ENCODE data around the gene ZFP1. TPM values are rescaled to one million over a fixed set of nuclear protein-coding genes. Genes with fewer than 3 reads are reported as not detected.

The ZFP1 gene
- total and polyA plus RNA-seq, 11 donors: 3.1 to 10.7 (median 5.9) TPM

DNA sequence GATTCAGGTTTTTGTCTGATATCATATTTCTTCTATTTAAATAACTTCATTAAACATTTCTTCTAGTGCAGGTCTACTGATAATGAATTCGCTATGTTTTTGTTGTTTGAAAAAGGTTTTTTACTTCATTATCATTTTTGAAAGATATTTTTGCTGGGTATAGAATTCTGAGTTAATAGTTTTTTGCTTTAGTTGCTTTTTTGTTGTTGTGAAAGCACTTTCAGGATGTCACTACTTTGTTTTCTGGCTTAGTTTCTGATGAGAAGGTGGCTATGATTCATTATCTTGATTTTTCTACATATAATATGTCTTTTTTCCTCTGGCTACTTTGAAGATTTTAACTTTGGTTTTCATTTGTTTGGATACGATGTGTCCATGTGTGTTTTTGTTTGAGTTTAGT is 3.5 kb downstream of the ZFP1 start:
- H3K4me3 ChIP-seq: no peak overlapping the region
- H3K9me3 ChIP-seq: peaks cover 0 to 32% (median 16%) of the 10 kb centered on the region in 12 donors
- no peak for DNase-seq
- no peak for ATAC-seq
- intact Hi-C loops (cut with DNase I): no loop called here
- TF ChIP-seq, protein P1, sequence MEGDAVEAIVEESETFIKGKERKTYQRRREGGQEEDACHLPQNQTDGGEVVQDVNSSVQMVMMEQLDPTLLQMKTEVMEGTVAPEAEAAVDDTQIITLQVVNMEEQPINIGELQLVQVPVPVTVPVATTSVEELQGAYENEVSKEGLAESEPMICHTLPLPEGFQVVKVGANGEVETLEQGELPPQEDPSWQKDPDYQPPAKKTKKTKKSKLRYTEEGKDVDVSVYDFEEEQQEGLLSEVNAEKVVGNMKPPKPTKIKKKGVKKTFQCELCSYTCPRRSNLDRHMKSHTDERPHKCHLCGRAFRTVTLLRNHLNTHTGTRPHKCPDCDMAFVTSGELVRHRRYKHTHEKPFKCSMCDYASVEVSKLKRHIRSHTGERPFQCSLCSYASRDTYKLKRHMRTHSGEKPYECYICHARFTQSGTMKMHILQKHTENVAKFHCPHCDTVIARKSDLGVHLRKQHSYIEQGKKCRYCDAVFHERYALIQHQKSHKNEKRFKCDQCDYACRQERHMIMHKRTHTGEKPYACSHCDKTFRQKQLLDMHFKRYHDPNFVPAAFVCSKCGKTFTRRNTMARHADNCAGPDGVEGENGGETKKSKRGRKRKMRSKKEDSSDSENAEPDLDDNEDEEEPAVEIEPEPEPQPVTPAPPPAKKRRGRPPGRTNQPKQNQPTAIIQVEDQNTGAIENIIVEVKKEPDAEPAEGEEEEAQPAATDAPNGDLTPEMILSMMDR (IDR thresholded peaks at IDR 0.05): no peak
- TF ChIP-seq POLR2A (IDR thresholded peaks at IDR 0.05): no peak
- no peaks in the 10 kb centered on the region for H3K27me3 ChIP-seq
- H3K4me1 ChIP-seq: peaks cover 0 to 11% (median 5%) of the 10 kb centered on the region in 12 donors
- peaks cover 0 to 47% (median 14%) of the 10 kb centered on the region in 9 donors for H3K36me3 ChIP-seq
- H3K27ac ChIP-seq: no peak overlapping the region
- WGBS, 4 donors: 48 to 73% (median 49%) methylated on average over 2 of the region's 2 CpGs

DNA sequence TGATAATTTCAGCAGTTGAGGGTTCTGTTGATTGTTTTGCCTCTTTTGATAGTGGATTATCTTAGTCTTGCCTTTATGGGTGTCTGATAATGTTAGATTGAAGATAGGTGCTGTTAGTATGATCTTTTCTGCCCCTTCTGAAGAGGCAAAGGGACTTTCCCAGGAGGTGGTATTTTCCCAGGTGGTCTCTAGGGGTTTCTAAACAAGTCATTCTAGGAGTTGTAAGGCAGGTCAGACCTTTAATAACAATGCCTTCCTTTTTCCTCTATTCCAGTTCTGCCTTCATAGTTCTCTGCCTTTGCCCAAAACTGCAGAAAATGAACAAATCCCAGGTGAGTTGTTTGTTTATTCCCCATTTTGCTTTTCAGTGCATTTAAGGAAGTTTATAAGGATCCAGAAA is 4.3 kb downstream of the ZFP1 start:
- intact Hi-C loops (cut with DNase I): no loop called here

DNA sequence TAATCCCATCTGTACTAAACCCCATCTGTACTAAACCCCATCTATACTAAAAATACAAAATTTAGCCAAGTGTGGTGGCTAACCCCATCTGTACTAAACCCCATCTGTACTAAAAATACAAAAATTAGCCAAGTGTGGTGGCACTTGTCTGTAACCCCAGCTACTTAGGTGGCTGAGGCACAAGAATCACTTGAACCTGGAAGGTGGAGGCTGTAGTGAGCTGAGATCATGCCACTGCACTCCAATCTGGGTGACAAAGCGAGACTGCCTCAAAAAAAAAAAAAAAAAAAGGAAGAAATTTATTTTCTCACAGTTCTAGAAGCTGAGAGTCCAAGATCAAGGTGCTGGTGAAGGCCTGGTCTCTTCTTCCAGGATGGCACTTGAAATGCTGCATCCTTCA is 12.1 kb downstream of the ZFP1 start:
- Histone ChIP-seq H3K9me3 (peaks cover 0 to 6% (median 0%) of the 10 kb centered on the region in 12 donors), H3K36me3 (peaks cover 0 to 37% (median 17%) of the 10 kb centered on the region in 9 donors), H3K27me3 (no peaks in the 10 kb centered on the region), H3K4me3 (no peak overlapping the region), H3K27ac (no peak overlapping the region), H3K4me1 (no peaks in the 10 kb centered on the region)
- DNase-seq (no peak), ATAC-seq (no peak)
- intact Hi-C loops (cut with DNase I): no loop called here
- 91 to 100% (median 96%) methylated on average over 1 of the region's 1 CpG for WGBS, 4 donors
- TF ChIP-seq, protein P1 (IDR thresholded peaks at IDR 0.05): no peak
- no peak for TF ChIP-seq POLR2A (IDR thresholded peaks at IDR 0.05)

More for the DNA sequence above, 4.3 kb downstream of the ZFP1 start:
- Histone ChIP-seq H3K9me3 (peaks cover 0 to 32% (median 16%) of the 10 kb centered on the region in 12 donors), H3K4me3 (no peak overlapping the region), H3K4me1 (peaks cover 0 to 11% (median 5%) of the 10 kb centered on the region in 12 donors), H3K36me3 (peaks cover 0 to 47% (median 14%) of the 10 kb centered on the region in 9 donors), H3K27ac (no peak overlapping the region), H3K27me3 (no peaks in the 10 kb centered on the region)
- DNase-seq (no peak), ATAC-seq (no peak)
- no peak for TF ChIP-seq POLR2A (IDR thresholded peaks at IDR 0.05)
- TF ChIP-seq, protein P1 (IDR thresholded peaks at IDR 0.05): no peak

DNA sequence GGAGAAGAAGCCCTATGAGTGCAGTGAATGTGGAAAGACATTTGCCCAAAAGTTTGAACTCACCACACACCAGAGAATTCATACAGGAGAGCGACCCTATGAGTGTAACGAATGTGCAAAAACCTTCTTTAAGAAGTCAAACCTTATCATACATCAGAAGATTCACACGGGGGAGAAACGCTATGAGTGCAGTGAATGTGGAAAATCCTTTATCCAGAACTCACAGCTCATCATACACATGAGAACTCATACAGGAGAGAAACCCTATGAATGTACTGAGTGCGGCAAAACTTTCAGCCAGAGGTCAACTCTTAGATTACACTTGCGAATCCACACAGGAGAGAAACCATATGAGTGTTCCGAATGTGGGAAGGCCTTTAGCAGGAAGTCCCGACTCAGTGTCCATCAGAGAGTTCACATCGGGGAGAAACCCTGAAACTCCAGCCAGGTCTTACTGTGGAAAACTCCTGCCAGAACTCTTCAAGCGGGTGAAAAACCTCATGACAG is 21.6 kb downstream of the ZFP1 start:
- peaks cover 7 to 68% (median 47%) of the 10 kb centered on the region in 9 donors for H3K36me3 ChIP-seq
- WGBS, 4 donors: 89 to 99% (median 96%) methylated on average over 10 of the region's 10 CpGs
- intact Hi-C loops (cut with DNase I): no loop called here
- no peak for DNase-seq
- peaks cover 2 to 95% (median 49%) of the 10 kb centered on the region in 12 donors for H3K9me3 ChIP-seq
- no peak overlapping the region for H3K27ac ChIP-seq
- ATAC-seq: no peak
- TF ChIP-seq, protein P1 (IDR thresholded peaks at IDR 0.05): no peak
- no peak overlapping the region for H3K4me3 ChIP-seq
- H3K4me1 ChIP-seq: no peaks in the 10 kb centered on the region
- no peaks in the 10 kb centered on the region for H3K27me3 ChIP-seq
